H1 (cell line): ENCODE measurements around the gene OR4C6. TPM values are rescaled to one million over a fixed set of nuclear protein-coding genes. Genes with fewer than 3 reads are reported as not detected.

Experiments
- ASH2L ChIP-seq: fragments of 200-600, 300-600 bp; sonication (generic); IDR thresholded peaks from one replicate; pipeline ENCODE4 v1.7.1; 2017; ENCODE audit warnings: low read length
- CEBPB ChIP-seq: IDR thresholded peaks from 2 replicates; pipeline ENCODE4 v1.6.1; 2012; ENCODE audit warnings: low read depth, low read length
- CTCF ChIP-seq, 3 experiments: IDR thresholded peaks; 1 replicate in 2 of 3; 2 replicates in 1 of 3; pipeline versions ENCODE4 v1.5.1 to v1.6.1; 2011; ENCODE audit warnings: low read length in 3 of 3, mild to moderate bottlenecking in 3 of 3, inconsistent platforms in 2 of 3, low read depth in 1 of 3, moderate library complexity in 1 of 3; ENCODE audit not compliant: insufficient read depth in 1 of 3; ENCODE audit errors: control extremely low read depth in 1 of 3
- GABPA ChIP-seq: IDR thresholded peaks from 2 replicates; pipeline ENCODE4 v1.6.1; 2011; ENCODE audit warnings: mild to moderate bottlenecking, low read length, moderate library complexity, borderline replicate concordance; ENCODE audit not compliant: insufficient read depth
- HDAC2 ChIP-seq, 2 experiments: fragments of 300-600 bp in 1 of 2; sonication (generic) in 1 of 2; IDR thresholded peaks; 2 replicates each; pipeline ENCODE4 v1.6.1; 2011 to 2012; ENCODE audit warnings: low read depth in 2 of 2, low read length in 2 of 2, mild to moderate bottlenecking in 2 of 2, moderate library complexity in 2 of 2, borderline replicate concordance in 1 of 2, inconsistent platforms in 1 of 2
- HDAC6 ChIP-seq: IDR thresholded peaks from one replicate; pipeline ENCODE4 v1.7.1; 2012; ENCODE audit warnings: low read depth, mild to moderate bottlenecking, inconsistent platforms, low read length, moderate library complexity
- KDM1A ChIP-seq: fragments of 200-600, 300-600 bp; sonication (generic); IDR thresholded peaks from 2 replicates; pipeline ENCODE4 v1.7.1; 2016; ENCODE audit warnings: mild to moderate bottlenecking, low read length, borderline replicate concordance
- KDM5A ChIP-seq: fragments of 200-600 bp; IDR thresholded peaks from 2 replicates; pipeline ENCODE4 v1.7.1; 2012; ENCODE audit warnings: mild to moderate bottlenecking, low read length, inconsistent platforms, mixed read lengths
- NRF1 ChIP-seq: IDR thresholded peaks from 2 replicates; pipeline ENCODE4 v1.6.1; 2011; ENCODE audit warnings: mild to moderate bottlenecking, low read depth, low read length, improper control_type of control experiment
- POLR2A ChIP-seq, 2 experiments: IDR thresholded peaks; 1 replicate in 1 of 2; 2 replicates in 1 of 2; pipeline ENCODE4 v1.6.1; 2011; ENCODE audit warnings: low read depth in 2 of 2, low read length in 2 of 2, mild to moderate bottlenecking in 2 of 2; ENCODE audit errors: control extremely low read depth in 1 of 2
- POLR2AphosphoS5 ChIP-seq: IDR thresholded peaks from 2 replicates; pipeline ENCODE4 v1.6.1; 2011; ENCODE audit warnings: low read depth, low read length
- RNF2 ChIP-seq: fragments of 200-900, 300-1000 bp; sonication (generic); IDR thresholded peaks from 2 replicates; pipeline ENCODE4 v1.7.1; 2016; ENCODE audit warnings: borderline replicate concordance, low read depth, mild to moderate bottlenecking, antibody characterized with exemption, low read length; ENCODE audit not compliant: poor library complexity, severe bottlenecking; ENCODE audit errors: missing control alignments
- RXRA ChIP-seq: IDR thresholded peaks from 2 replicates; pipeline ENCODE4 v1.6.1; 2011; ENCODE audit warnings: low read depth, mild to moderate bottlenecking, low read length, moderate library complexity; ENCODE audit not compliant: insufficient read depth
- SP1 ChIP-seq: IDR thresholded peaks from 2 replicates; pipeline ENCODE4 v1.6.1; 2011; ENCODE audit warnings: low read depth, low read length
- SP4 ChIP-seq: IDR thresholded peaks from 2 replicates; pipeline ENCODE4 v1.6.1; 2012; ENCODE audit warnings: low read length, inconsistent platforms
- TBP ChIP-seq: IDR thresholded peaks from 2 replicates; pipeline ENCODE4 v1.6.1; 2011; ENCODE audit warnings: low read depth, low read length, improper control_type of control experiment
- TCF12 ChIP-seq: IDR thresholded peaks from 2 replicates; pipeline ENCODE4 v1.6.1; 2011; ENCODE audit warnings: low read depth, mild to moderate bottlenecking, low read length
- YY1 ChIP-seq: IDR thresholded peaks from 2 replicates; pipeline ENCODE4 v1.6.1; 2011; ENCODE audit warnings: low read depth, mild to moderate bottlenecking, low read length
- polyA plus RNA-seq, 7 experiments: library from polyadenylated mRNA; depleted of rRNA in 3 of 7; stranded (reverse) in 5 of 7; unstranded in 2 of 7; fragments of >200 nt in 5 of 7; fragments of 200-250 nt in 2 of 7; gene quantifications; 1 replicate in 5 of 7; 2 replicates in 1 of 7; 4 replicates in 1 of 7; pipeline versions ENCODE4 v1.2.1 to v1.2.3, GENCODE V29; 2011 to 2013; ENCODE audit warnings: missing spikeins in 2 of 7, mixed read lengths in 2 of 7
- total RNA-seq: library from RNA; stranded (reverse); fragmentation: NEBNext Ultra II Directional; extraction: Animal tissue kit (Norgen Biotek cat#: 25700); gene quantifications from 2 replicates; pipeline ENCODE4 v1.2.1, GENCODE V29; 2021

OR4C6 gene
- total and polyA plus RNA-seq, 2 of the 8 experiments (the other 6 are each of a cell fraction or from before 2014, with no cell fraction given), result not detected

- no peak for TF ChIP-seq YY1
- no peak for TF ChIP-seq KDM1A
- no peak for TF ChIP-seq TBP
- no peak for TF ChIP-seq POLR2AphosphoS5
- no peak for TF ChIP-seq SP4
- TF ChIP-seq GABPA, result no peak
- TF ChIP-seq RNF2, result no peak
- TF ChIP-seq SP1, result no peak
- TF ChIP-seq HDAC2 (IDR thresholded peaks at IDR 0.05; ENCODE audit: borderline replicate concordance in 1 of 2, low read depth in 2 of 2, low read length in 2 of 2), result no peak
- no peak for TF ChIP-seq POLR2A (IDR thresholded peaks at IDR 0.05; ENCODE audit: control extremely low read depth in 1 of 2, low read depth in 2 of 2, low read length in 2 of 2)
- TF ChIP-seq KDM5A, result no peak
- no peak for TF ChIP-seq CTCF (IDR thresholded peaks at IDR 0.05; ENCODE audit: control extremely low read depth in 1 of 3, insufficient read depth in 1 of 3, low read depth in 1 of 3, low read length in 3 of 3)
- TF ChIP-seq TCF12, result no peak
- no peak for TF ChIP-seq CEBPB
- no peak for TF ChIP-seq ASH2L
- no peak for TF ChIP-seq HDAC6
- no peak for TF ChIP-seq NRF1
- TF ChIP-seq RXRA, result no peak
These were observed 39.4 kb downstream of the OR4C6 start (continued) for GRCh38 chr11:55701429-55701828.
